ENCODE data around the gene ELF1.

ELF1 gene

DNA sequence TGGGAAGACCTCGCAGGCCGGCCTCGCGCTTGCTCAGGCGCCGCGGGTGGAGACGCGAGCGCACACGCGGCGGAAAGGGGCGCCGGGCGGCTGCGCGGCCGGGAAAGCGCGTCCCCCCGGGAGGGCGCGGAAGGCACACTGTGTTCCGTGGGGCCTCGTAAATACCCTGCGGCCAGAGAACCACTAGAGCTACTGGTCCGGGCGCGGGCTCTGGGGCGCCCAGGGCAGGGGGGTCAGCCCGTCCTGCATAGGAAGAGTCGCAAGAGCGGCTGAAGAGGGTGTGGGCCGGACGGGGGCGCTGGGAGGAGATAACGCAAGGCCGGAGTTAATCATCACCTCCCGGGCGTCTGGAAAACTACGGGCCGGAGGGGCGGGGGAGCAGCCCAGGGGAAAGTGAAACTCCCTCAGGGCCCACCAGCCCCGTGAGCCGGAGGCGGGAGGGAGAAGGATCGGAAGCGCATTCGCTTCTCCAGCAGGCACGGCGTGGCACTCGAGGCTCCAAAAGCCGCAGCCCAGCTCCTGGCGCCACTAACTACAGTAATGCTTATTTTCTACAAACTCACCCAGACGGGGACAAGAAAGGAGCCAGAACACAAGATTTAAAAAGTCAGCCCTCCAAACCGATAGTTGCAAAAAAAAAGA lies 41.1 kb upstream of the ELF1 start:
- TF ChIP-seq, protein P1, sequence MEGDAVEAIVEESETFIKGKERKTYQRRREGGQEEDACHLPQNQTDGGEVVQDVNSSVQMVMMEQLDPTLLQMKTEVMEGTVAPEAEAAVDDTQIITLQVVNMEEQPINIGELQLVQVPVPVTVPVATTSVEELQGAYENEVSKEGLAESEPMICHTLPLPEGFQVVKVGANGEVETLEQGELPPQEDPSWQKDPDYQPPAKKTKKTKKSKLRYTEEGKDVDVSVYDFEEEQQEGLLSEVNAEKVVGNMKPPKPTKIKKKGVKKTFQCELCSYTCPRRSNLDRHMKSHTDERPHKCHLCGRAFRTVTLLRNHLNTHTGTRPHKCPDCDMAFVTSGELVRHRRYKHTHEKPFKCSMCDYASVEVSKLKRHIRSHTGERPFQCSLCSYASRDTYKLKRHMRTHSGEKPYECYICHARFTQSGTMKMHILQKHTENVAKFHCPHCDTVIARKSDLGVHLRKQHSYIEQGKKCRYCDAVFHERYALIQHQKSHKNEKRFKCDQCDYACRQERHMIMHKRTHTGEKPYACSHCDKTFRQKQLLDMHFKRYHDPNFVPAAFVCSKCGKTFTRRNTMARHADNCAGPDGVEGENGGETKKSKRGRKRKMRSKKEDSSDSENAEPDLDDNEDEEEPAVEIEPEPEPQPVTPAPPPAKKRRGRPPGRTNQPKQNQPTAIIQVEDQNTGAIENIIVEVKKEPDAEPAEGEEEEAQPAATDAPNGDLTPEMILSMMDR (conservative IDR thresholded peaks at IDR 0.05; ENCODE audit: low read length), result peak; percentile 40; the same call in 1 of the 2 replicates
- peak; percentile 90 for DNase-seq (ENCODE audit: low read depth)
- H3K4me3 ChIP-seq (ENCODE audit: low read length), result peak overlapping the region; percentile 89

DNA sequence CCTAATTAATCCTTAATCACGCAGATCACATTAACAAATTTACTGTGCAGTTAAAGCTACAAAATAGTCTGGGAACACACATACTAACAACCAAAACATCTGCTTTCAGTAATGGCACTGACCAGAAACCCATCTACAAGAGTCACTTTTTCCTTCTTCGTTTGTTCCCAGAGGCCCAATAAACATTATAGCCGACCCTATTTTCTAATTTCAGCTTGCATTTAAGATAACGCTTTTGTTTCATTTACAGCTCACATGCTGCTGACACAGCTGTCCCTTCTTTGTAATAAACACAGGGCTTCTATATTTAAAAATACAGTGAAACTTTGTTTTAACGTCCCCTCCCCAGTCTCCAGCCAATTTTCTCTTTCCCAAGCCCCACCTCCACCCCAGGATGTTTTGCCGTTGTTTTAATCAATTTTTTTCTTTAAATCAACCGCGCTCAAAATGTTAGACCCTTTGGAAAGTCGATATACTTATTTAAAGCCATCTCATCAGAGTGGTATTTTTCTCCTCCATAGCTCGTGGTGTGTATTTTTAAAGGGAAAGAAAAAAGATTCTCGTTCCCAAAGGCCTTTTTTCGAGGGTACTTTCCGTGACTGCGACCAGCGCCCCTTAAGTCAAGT lies 40.5 kb upstream of the ELF1 start:
- H3K4me3 ChIP-seq (ENCODE audit: low read length), result peak overlapping the region; percentile 89
- DNase-seq (ENCODE audit: low read depth), result peak; percentile 20
- TF ChIP-seq, protein P1 (conservative IDR thresholded peaks at IDR 0.05; ENCODE audit: low read length), result no peak

DNA sequence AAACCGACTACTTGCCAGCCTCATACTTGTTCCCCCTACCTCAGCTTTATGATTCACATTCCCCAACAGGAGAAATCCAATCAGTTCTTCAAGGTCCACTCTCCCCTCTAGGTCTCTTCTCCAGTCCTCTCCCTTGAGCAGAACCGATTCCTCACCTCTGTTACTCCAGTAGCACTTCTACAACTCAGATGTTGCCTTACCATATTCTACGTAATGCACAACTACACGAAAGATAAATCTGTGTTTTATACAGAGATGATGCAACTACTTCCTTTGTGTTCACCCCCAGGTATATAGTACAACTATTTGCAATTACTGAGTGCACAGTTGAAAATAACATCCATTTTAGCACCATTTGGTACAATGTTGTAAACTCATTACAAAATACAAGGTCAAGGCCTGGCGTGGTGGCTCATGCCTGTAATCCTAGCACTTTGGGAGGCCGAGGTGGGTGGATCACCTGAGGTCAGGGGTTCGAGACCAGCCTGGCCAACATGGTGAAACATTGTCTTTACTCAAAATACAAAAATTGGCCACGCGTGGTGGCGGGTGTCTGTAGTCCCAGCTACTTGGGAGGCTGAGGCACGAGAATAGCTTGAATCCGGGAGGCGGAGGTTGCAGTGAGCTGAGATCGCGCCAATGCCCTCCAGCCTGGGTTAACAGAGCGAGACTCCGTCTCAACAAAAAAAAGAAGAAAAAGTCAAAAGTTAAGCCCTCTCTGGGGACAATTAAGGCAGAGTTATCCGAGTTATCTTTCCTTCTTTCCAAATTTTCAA lies 39.4 kb upstream of the ELF1 start:
- peak overlapping the region; percentile 89 for H3K4me3 ChIP-seq (ENCODE audit: low read length)
- TF ChIP-seq, protein P1 (conservative IDR thresholded peaks at IDR 0.05; ENCODE audit: low read length), result no peak
- no peak for DNase-seq (ENCODE audit: low read depth)

DNA sequence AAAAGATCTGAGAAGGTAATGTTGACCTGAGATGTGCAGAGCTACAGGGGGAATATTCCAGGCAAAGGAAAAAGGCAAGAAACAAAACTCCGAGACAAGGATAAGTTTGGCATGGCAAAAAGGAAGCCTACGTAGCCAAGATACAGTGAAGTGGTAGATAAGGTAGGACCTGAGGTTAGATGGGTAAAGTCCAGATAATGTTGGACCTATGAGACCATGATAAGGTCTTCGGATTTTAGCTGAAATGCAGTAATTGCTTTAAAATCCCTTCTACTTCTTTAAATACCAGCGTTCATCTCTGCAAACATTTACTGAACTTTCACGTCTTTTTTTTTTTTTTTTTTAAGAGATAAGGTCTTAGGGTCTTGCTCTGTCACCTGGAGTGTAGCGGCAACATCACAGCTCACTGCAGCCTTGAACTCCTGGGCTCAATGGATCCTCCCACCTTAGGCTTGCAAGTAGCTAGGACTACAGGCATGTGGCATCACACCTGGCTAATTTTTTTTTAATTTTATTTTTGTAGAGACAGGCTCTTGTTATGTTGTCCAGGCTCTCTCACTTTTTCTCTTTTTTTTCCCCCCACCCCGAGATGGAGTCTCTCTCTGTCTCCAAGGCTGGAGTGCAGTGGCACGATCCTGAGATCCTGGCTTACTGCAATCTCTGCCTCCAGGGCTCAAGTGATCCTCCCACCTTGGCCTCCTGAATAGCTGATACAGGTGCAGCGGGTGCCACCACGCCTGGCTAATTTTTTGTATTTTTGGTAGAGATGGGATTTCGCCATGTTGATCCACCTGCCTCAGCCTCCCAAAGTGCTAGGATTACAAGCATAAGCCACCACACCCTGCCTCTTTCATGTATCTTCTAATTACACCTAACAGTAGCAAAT lies 38.0 kb upstream of the ELF1 start:
- DNase-seq (ENCODE audit: low read depth), result no peak

DNA sequence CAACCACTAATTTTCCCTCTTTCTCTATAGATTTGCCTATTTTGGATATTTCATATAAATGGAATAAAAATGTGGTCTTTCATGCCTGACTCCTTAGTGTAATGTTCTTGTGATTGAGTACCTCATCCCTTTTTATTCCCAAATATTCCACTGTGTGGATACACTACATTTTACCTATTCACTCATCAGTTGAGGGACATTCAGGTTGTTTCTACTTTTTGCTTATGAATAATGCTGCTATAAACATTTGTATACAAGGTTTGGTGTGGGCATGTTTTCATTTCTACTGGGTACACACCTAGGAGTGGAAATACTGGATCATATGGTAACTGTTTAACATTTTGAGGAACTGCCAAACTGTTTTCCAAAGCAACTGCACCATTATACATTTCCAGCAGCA lies 37.1 kb upstream of the ELF1 start:
- TF ChIP-seq, protein P1 (conservative IDR thresholded peaks at IDR 0.05; ENCODE audit: low read length), result no peak
- DNase-seq (ENCODE audit: low read depth), result no peak

More for the DNA sequence above, 38.0 kb upstream of the ELF1 start:
- TF ChIP-seq, protein P1 (conservative IDR thresholded peaks at IDR 0.05; ENCODE audit: low read length), result no peak
- no peak overlapping the region for H3K4me3 ChIP-seq (ENCODE audit: low read length)

DNA sequence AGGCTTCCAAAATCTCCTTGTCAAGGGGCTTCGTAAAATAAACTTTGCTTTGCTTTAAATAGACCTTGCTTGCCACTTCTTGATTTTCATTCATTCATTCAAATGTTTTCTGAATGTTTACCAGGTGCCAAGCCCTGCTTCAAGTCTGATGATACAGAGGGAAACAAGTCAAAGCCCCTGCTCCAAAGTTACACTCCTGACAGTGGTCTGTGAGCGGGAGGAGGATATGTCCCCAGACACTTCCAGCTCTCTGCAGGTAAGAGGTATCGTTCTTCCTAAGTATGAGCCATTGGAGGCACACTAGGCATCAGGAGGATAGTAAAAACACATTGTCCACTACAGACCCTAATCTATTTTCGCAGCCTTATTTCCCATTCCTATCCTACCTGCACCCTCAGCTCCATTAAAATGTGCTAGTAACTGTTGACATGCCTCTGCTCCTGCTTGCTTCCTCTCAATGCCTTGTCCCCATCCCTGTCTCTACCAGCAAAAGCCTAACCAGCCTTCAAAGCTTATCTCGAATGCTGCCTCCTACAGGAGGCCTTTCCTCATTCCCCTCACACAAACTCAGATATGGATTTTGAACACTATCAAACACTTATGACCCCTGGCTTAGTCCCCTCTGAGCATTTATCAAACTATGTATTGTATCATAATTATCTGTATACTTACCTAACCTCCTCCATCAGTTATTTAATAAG lies 36.0 kb upstream of the ELF1 start:
- TF ChIP-seq, protein P1 (conservative IDR thresholded peaks at IDR 0.05; ENCODE audit: low read length), result peak; percentile 24; the same call in 1 of the 2 replicates
- no peak for DNase-seq (ENCODE audit: low read depth)
- H3K4me3 ChIP-seq (ENCODE audit: low read length), result no peak overlapping the region

More for the DNA sequence above, 37.1 kb upstream of the ELF1 start:
- no peak overlapping the region for H3K4me3 ChIP-seq (ENCODE audit: low read length)
